GM12892 (cell line): ENCODE measurements around the gene ADGRL3.

Source experiments
- DNase-seq: peaks from one replicate; pipeline ENCODE4 v3.0.0; 2011; ENCODE audit not compliant: insufficient read length
- FAIRE-seq: peaks from 2 replicates; lab custom pipeline; 2011; peaks lifted over from hg19 to GRCh38; lab: Jason Lieb, UNC
- POLR2A ChIP-seq: IDR thresholded peaks from 2 replicates; pipeline ENCODE4 v1.6.1; 2011; ENCODE audit warnings: low read depth, low read length, control low read depth
- POLR2AphosphoS5 ChIP-seq: IDR thresholded peaks from 2 replicates; pipeline ENCODE4 v1.6.1; 2011; ENCODE audit warnings: low read depth, low read length, control low read depth
- TAF1 ChIP-seq: IDR thresholded peaks from 2 replicates; pipeline ENCODE4 v1.6.1; 2011; ENCODE audit warnings: low read depth, mild to moderate bottlenecking, control low read depth, low read length, borderline replicate concordance

ADGRL3 gene

GRCh38 chr4:61553557-61554125 is 353.5 kb downstream of the ADGRL3 start:
- no peak for FAIRE-seq
- TF ChIP-seq POLR2AphosphoS5: no peak
- no peak for DNase-seq

GRCh38 chr4:61555789-61556188 is 355.7 kb downstream of the ADGRL3 start:
- no peak for TF ChIP-seq POLR2AphosphoS5
- TF ChIP-seq POLR2A: no peak
- TF ChIP-seq TAF1: no peak
- DNase-seq (no peak), FAIRE-seq (no peak)

GRCh38 chr4:61556277-61556676 is 356.2 kb downstream of the ADGRL3 start:
- DNase-seq: no peak
- no peak for TF ChIP-seq POLR2AphosphoS5
- no peak for TF ChIP-seq TAF1
- TF ChIP-seq POLR2A: no peak
- FAIRE-seq: no peak

GRCh38 chr4:61559396-61559795 is 359.3 kb downstream of the ADGRL3 start:
- DNase-seq: no peak
- TF ChIP-seq POLR2A (no peak), POLR2AphosphoS5 (no peak), TAF1 (no peak)
- FAIRE-seq: no peak

- DNase-seq (no peak), FAIRE-seq (no peak)
- no peak for TF ChIP-seq TAF1
- TF ChIP-seq POLR2A: no peak
- no peak for TF ChIP-seq POLR2AphosphoS5
Measured at GRCh38 chr4:61561028-61561427, 360.9 kb downstream of the ADGRL3 start.

GRCh38 chr4:61571761-61572559 is 371.8 kb downstream of the ADGRL3 start:
- no peak for DNase-seq
- TF ChIP-seq TAF1 (no peak), POLR2A (no peak), POLR2AphosphoS5 (no peak)
- FAIRE-seq: no peak

- FAIRE-seq (no peak), DNase-seq (no peak)
- TF ChIP-seq TAF1: no peak
- TF ChIP-seq POLR2AphosphoS5: no peak
Measured at GRCh38 chr4:61575796-61576195, 375.7 kb downstream of the ADGRL3 start.

GRCh38 chr4:61579786-61580185 is 379.7 kb downstream of the ADGRL3 start:
- FAIRE-seq (no peak), DNase-seq (no peak)
- TF ChIP-seq POLR2AphosphoS5: no peak
- TF ChIP-seq TAF1: no peak
- TF ChIP-seq POLR2A: no peak

GRCh38 chr4:61580721-61581377 is 380.7 kb downstream of the ADGRL3 start:
- DNase-seq (no peak), FAIRE-seq (no peak)
- TF ChIP-seq TAF1 (no peak), POLR2AphosphoS5 (no peak), POLR2A (no peak)

GRCh38 chr4:61583696-61584095 is 383.6 kb downstream of the ADGRL3 start:
- no peak for FAIRE-seq
- no peak for DNase-seq
- TF ChIP-seq POLR2AphosphoS5 (no peak), TAF1 (no peak), POLR2A (no peak)

GRCh38 chr4:61588621-61589402 is 388.7 kb downstream of the ADGRL3 start:
- no peak for DNase-seq
- no peak for TF ChIP-seq TAF1
- TF ChIP-seq POLR2AphosphoS5: no peak
- TF ChIP-seq POLR2A: no peak
- FAIRE-seq: no peak
